ENCODE results near the gene SERPINB7. TPM values are rescaled to one million over a fixed set of nuclear protein-coding genes. Genes with fewer than 3 reads are reported as not detected.

The SERPINB7 gene
- total RNA-seq, 1 experiment from 2014 or later = not detected

DNA sequence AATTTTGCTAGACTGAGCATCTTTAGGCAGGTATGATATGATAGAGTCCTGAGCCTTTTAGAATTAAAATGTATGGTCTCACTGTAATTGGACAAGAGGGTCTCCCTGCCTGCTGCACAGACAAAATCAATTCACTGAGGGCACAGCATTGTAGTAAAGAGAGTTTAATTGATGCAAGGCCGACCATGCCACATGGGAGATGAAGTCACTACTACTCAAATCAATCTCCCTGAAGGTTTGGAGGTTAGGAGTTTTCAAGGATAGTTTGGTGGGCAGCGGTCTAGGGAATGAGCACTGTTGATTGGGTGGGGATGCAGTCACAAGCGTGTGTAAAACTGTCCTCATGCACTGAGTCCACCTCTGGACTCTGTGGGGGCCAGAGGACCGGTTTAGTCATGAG is 26.1 kb downstream of the SERPINB7 start:
- H3K27me3 Mint-ChIP-seq (ENCODE audit: low read depth) = no peaks in the 10 kb centered on the region
- ChIA-PET POLR2A (no interaction called here), CTCF (no interaction called here)
- no peak overlapping the region for H3K27ac Mint-ChIP-seq
- no peak overlapping the region for H3K4me3 Mint-ChIP-seq
- TF ChIP-seq NR1H2 (CRISPR knock-in tag; IDR thresholded peaks at IDR 0.05) = no peak
- no peak for TF ChIP-seq ZNF416 (CRISPR knock-in tag; IDR thresholded peaks at IDR 0.05)
- TF ChIP-seq NR3C1 (CRISPR knock-in tag; conservative IDR thresholded peaks at IDR 0.05; ENCODE audit: low read depth) = no peak
- TF ChIP-seq ZNF396 (CRISPR knock-in tag; IDR thresholded peaks at IDR 0.05; ENCODE audit: borderline replicate concordance) = no peak
- TF ChIP-seq, protein P1, sequence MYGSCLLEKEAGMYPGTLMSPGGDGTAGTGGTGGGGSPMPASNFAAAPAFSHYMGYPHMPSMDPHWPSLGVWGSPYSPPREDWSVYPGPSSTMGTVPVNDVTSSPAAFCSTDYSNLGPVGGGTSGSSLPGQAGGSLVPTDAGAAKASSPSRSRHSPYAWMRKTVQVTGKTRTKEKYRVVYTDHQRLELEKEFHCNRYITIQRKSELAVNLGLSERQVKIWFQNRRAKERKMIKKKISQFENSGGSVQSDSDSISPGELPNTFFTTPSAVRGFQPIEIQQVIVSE (CRISPR knock-in tag; IDR thresholded peaks at IDR 0.05; ENCODE audit: borderline replicate concordance) = no peak
- no peak for TF ChIP-seq ZNF219 (CRISPR knock-in tag; IDR thresholded peaks at IDR 0.05; ENCODE audit: borderline replicate concordance)
- TF ChIP-seq, protein P2, sequence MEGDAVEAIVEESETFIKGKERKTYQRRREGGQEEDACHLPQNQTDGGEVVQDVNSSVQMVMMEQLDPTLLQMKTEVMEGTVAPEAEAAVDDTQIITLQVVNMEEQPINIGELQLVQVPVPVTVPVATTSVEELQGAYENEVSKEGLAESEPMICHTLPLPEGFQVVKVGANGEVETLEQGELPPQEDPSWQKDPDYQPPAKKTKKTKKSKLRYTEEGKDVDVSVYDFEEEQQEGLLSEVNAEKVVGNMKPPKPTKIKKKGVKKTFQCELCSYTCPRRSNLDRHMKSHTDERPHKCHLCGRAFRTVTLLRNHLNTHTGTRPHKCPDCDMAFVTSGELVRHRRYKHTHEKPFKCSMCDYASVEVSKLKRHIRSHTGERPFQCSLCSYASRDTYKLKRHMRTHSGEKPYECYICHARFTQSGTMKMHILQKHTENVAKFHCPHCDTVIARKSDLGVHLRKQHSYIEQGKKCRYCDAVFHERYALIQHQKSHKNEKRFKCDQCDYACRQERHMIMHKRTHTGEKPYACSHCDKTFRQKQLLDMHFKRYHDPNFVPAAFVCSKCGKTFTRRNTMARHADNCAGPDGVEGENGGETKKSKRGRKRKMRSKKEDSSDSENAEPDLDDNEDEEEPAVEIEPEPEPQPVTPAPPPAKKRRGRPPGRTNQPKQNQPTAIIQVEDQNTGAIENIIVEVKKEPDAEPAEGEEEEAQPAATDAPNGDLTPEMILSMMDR (IDR thresholded peaks at IDR 0.05) = no peak
- TF ChIP-seq GTF2I (CRISPR knock-in tag; conservative IDR thresholded peaks at IDR 0.05) = no peak
- TF ChIP-seq CBFB (CRISPR knock-in tag; IDR thresholded peaks at IDR 0.05; ENCODE audit: low read depth) = no peak
- TF ChIP-seq FOXK1 (CRISPR knock-in tag; IDR thresholded peaks at IDR 0.05) = no peak
- no peak for TF ChIP-seq SP1 (CRISPR knock-in tag; conservative IDR thresholded peaks at IDR 0.05)
- no peak for TF ChIP-seq JUN (CRISPR knock-in tag; IDR thresholded peaks at IDR 0.05)
- no peak for TF ChIP-seq SMAD3 (CRISPR knock-in tag; IDR thresholded peaks at IDR 0.05; ENCODE audit: borderline replicate concordance)
- TF ChIP-seq ZNF232 (CRISPR knock-in tag; IDR thresholded peaks at IDR 0.05) = no peak
- no peak for TF ChIP-seq TEAD4 (CRISPR knock-in tag; IDR thresholded peaks at IDR 0.05)
- ATAC-seq (no peak), DNase-seq (ENCODE audit: low spot score) (no peak)
- no peaks in the 10 kb centered on the region for H3K36me3 Mint-ChIP-seq
- peaks cover 7% of the 10 kb centered on the region; the same call in 1 of the 2 replicates for H3K4me1 Mint-ChIP-seq
- H3K9me3 Mint-ChIP-seq = no peaks in the 10 kb centered on the region

DNA sequence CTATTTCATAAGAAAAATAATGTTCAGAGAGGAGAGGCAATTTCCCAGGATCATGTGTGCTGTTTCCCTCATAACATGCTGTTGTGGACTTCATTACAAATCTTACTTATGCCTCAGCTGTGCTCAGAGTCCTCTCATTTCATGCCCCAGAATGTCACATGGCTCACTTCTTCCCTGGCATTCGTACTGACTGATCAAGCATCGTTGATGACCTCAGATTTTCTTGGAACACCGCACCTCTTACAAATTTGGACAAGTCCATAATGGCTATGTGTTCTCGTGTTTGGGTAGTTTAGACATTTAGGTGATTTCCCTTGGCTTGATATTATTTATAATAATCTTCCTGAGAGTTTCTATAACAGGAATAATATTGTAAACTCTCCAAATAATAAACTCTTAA is 32.9 kb downstream of the SERPINB7 start:
- ChIA-PET CTCF (no interaction called here), POLR2A (no interaction called here)
- no peak overlapping the region for H3K27ac Mint-ChIP-seq
- ATAC-seq = no peak
- H3K4me3 Mint-ChIP-seq = no peak overlapping the region
- no peaks in the 10 kb centered on the region; the same call in 1 of the 2 replicates for H3K27me3 Mint-ChIP-seq (ENCODE audit: low read depth)
- DNase-seq (ENCODE audit: low spot score) = no peak
- TF ChIP-seq ATF1 (CRISPR knock-in tag; IDR thresholded peaks at IDR 0.05) (no peak), ZNF263 (CRISPR knock-in tag; IDR thresholded peaks at IDR 0.05; ENCODE audit: low read depth) (no peak)
- H3K9me3 Mint-ChIP-seq = no peaks in the 10 kb centered on the region
- no peaks in the 10 kb centered on the region for H3K4me1 Mint-ChIP-seq
- H3K36me3 Mint-ChIP-seq = no peaks in the 10 kb centered on the region

DNA sequence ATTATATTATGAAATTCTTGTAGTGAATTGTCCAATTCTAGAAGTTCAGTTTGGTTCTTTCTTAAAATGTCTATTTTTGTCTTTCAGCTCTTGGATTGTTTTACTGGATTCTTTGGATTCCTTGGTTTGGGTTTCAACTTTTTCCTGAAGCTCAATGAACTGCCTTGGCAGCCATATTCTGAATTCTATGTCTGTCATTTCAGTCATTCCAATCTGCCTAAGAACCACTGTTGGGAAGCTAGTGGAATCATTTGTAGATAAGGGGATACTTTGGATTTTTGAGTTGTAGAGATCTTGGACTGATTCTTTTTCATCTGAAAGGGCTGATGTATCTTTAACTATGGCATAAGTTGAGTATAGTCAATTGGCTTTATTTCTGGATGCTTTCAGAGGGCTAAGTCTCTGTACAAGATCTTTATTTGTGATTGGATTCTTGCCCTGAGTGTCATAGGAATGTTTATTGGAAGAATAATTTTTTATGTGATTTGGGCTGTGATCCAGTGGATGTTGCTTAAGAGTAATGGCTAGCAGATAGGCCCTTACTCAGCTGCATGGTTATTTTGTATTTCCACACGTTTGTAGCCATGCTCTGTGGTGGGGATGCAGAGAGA is 42.3 kb downstream of the SERPINB7 start:
- Mint-ChIP-seq H3K9me3 (peaks cover 19% of the 10 kb centered on the region), H3K36me3 (no peaks in the 10 kb centered on the region), H3K4me3 (no peak overlapping the region), H3K27me3 (ENCODE audit: low read depth) (no peaks in the 10 kb centered on the region), H3K27ac (no peak overlapping the region), H3K4me1 (no peaks in the 10 kb centered on the region)
- ATAC-seq = no peak
- POLR2A ChIA-PET = no interaction called here
- CTCF ChIA-PET = no interaction called here
- TF ChIP-seq, protein P3, sequence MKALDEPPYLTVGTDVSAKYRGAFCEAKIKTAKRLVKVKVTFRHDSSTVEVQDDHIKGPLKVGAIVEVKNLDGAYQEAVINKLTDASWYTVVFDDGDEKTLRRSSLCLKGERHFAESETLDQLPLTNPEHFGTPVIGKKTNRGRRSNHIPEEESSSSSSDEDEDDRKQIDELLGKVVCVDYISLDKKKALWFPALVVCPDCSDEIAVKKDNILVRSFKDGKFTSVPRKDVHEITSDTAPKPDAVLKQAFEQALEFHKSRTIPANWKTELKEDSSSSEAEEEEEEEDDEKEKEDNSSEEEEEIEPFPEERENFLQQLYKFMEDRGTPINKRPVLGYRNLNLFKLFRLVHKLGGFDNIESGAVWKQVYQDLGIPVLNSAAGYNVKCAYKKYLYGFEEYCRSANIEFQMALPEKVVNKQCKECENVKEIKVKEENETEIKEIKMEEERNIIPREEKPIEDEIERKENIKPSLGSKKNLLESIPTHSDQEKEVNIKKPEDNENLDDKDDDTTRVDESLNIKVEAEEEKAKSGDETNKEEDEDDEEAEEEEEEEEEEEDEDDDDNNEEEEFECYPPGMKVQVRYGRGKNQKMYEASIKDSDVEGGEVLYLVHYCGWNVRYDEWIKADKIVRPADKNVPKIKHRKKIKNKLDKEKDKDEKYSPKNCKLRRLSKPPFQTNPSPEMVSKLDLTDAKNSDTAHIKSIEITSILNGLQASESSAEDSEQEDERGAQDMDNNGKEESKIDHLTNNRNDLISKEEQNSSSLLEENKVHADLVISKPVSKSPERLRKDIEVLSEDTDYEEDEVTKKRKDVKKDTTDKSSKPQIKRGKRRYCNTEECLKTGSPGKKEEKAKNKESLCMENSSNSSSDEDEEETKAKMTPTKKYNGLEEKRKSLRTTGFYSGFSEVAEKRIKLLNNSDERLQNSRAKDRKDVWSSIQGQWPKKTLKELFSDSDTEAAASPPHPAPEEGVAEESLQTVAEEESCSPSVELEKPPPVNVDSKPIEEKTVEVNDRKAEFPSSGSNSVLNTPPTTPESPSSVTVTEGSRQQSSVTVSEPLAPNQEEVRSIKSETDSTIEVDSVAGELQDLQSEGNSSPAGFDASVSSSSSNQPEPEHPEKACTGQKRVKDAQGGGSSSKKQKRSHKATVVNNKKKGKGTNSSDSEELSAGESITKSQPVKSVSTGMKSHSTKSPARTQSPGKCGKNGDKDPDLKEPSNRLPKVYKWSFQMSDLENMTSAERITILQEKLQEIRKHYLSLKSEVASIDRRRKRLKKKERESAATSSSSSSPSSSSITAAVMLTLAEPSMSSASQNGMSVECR (CRISPR knock-in tag; IDR thresholded peaks at IDR 0.05; ENCODE audit: borderline replicate concordance) = no peak
- TF ChIP-seq NR1H2 (CRISPR knock-in tag; IDR thresholded peaks at IDR 0.05) = no peak
- no peak for DNase-seq (ENCODE audit: low spot score)

Measured in WTC11 (cell line).